ENCODE measurements around the gene ADAMTS17. TPM values are rescaled to one million over a fixed set of nuclear protein-coding genes. Genes with fewer than 3 reads are reported as not detected.

ADAMTS17 gene
- polyA plus RNA-seq, 2 of the 4 experiments (the other 2 are of a cell fraction), result 0.05 TPM; not detected in 1

GRCh38 chr15:100174904-100175275 lies 166.9 kb downstream of the ADAMTS17 start (continued):
- TF ChIP-seq GATA3 (IDR thresholded peaks at IDR 0.05; ENCODE audit: borderline replicate concordance), result no peak
- no peak for TF ChIP-seq TP53 (CRISPR knock-in tag; IDR thresholded peaks at IDR 0.05)

DNA sequence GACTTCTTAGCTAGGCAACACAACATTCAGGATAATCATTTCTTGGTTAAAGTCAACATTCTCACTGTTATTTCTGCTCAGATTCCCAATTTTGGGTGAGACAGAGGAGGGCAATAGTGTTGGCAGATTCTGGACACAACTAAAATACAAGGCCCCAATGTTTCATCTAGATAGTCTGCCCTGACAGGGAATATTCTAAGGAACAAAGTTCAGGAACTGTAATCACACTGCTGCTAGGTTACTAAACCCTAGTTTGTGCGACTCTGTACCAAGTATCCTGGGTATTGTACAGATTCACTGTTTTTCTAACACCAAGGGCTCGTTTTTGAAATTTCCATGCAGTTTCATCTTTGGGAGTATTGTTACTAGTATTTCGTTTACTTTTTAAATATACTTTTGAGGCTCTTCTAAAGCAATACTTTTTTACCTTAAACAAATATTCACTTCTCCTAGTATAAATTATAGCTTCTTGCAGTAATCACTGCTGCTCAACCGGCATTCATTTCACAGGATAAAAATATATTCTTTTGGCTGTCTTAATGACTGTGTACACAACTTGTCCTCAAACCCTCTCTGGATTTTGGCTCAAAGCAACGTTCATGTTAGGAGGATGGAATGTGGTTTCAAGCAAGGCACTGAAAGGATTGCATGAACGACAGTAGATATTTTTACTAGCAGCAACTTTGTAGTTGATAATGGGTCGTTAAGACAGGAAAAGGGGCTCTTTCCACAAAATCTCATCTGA lies 167.4 kb downstream of the ADAMTS17 start:
- Histone ChIP-seq H3K27ac (no peak overlapping the region), H3K4me3 (no peak overlapping the region), H3K4me2 (no peak overlapping the region), H3K4me1 (no peaks in the 10 kb centered on the region), H3K9me3 (peaks cover 23% of the 10 kb centered on the region)
- ATAC-seq (no peak), FAIRE-seq (no peak), DNase-seq (ENCODE audit: low read depth in 1 of 2, low spot score in 1 of 2) (no peak)
- CTCF ChIA-PET, result no interaction called here
- 3% methylated on average over 7 of the region's 7 CpGs for WGBS (ENCODE audit: missing lambda C conversion rate)
- POLR2A ChIA-PET, result no interaction called here
- TF ChIP-seq SREBF2 (IDR thresholded peaks at IDR 0.05), result no peak
- TF ChIP-seq RCOR1 (IDR thresholded peaks at IDR 0.05; ENCODE audit: low read depth, low read length), result no peak
- no peak for TF ChIP-seq ZC3H11A (IDR thresholded peaks at IDR 0.05)
- no peak for TF ChIP-seq NR3C1 (IDR thresholded peaks at IDR 0.05)
- TF ChIP-seq HOXB13 (CRISPR knock-in tag; IDR thresholded peaks at IDR 0.05; ENCODE audit: low read depth), result no peak
- TF ChIP-seq NFE2L2 (conservative IDR thresholded peaks at IDR 0.05; ENCODE audit: low read length), result no peak

GRCh38 chr15:100172356-100173024 lies 169.3 kb downstream of the ADAMTS17 start:
- POLR2A ChIA-PET, result no interaction called here
- ATAC-seq (no peak), FAIRE-seq (no peak), DNase-seq (ENCODE audit: low read depth in 1 of 2, low spot score in 1 of 2) (no peak)
- WGBS (ENCODE audit: missing lambda C conversion rate), result 28% methylated on average over 7 of the region's 7 CpGs
- no peak for TF ChIP-seq ZSCAN20 (CRISPR knock-in tag; IDR thresholded peaks at IDR 0.05)
- no peak for TF ChIP-seq CEBPB (IDR thresholded peaks at IDR 0.05)
- no peak for TF ChIP-seq ZNF302 (CRISPR knock-in tag; IDR thresholded peaks at IDR 0.05)
- TF ChIP-seq NFE2L2 (conservative IDR thresholded peaks at IDR 0.05; ENCODE audit: low read length), result no peak
- TF ChIP-seq NR3C1 (IDR thresholded peaks at IDR 0.05), result no peak
- TF ChIP-seq RNF2 (IDR thresholded peaks at IDR 0.05; ENCODE audit: borderline replicate concordance, low read depth), result no peak
- no peak for TF ChIP-seq GATA3 (IDR thresholded peaks at IDR 0.05; ENCODE audit: borderline replicate concordance)
- H3K4me1 ChIP-seq, result no peaks in the 10 kb centered on the region
- H3K4me2 ChIP-seq, result no peak overlapping the region
- no peak overlapping the region for H3K4me3 ChIP-seq
- peaks cover 23% of the 10 kb centered on the region for H3K9me3 ChIP-seq
- no peak overlapping the region for H3K27ac ChIP-seq
- CTCF ChIA-PET, result no interaction called here

GRCh38 chr15:100171411-100171810 lies 170.4 kb downstream of the ADAMTS17 start:
- H3K4me1 ChIP-seq, result no peaks in the 10 kb centered on the region
- CTCF ChIA-PET, result no interaction called here
- no peak overlapping the region for H3K4me2 ChIP-seq
- DNase-seq (ENCODE audit: low read depth in 1 of 2, low spot score in 1 of 2), result no peak
- no peak overlapping the region for H3K4me3 ChIP-seq
- H3K27ac ChIP-seq, result no peak overlapping the region
- no peak for TF ChIP-seq SREBF2 (IDR thresholded peaks at IDR 0.05)
- TF ChIP-seq, protein P1, sequence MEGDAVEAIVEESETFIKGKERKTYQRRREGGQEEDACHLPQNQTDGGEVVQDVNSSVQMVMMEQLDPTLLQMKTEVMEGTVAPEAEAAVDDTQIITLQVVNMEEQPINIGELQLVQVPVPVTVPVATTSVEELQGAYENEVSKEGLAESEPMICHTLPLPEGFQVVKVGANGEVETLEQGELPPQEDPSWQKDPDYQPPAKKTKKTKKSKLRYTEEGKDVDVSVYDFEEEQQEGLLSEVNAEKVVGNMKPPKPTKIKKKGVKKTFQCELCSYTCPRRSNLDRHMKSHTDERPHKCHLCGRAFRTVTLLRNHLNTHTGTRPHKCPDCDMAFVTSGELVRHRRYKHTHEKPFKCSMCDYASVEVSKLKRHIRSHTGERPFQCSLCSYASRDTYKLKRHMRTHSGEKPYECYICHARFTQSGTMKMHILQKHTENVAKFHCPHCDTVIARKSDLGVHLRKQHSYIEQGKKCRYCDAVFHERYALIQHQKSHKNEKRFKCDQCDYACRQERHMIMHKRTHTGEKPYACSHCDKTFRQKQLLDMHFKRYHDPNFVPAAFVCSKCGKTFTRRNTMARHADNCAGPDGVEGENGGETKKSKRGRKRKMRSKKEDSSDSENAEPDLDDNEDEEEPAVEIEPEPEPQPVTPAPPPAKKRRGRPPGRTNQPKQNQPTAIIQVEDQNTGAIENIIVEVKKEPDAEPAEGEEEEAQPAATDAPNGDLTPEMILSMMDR (IDR thresholded peaks at IDR 0.05), result no peak
- TF ChIP-seq MYC (IDR thresholded peaks at IDR 0.05; ENCODE audit: borderline replicate concordance, low read length), result no peak
- no peak for ATAC-seq
- POLR2A ChIA-PET, result interaction anchor here (0.7 kb wide), 1 partner anchor 671 kb away, joined by 3 read pairs; no protein-coding TSS in a partner anchor
- 6% methylated on average over 5 of the region's 5 CpGs for WGBS (ENCODE audit: missing lambda C conversion rate)
- FAIRE-seq, result no peak
- peaks cover 23% of the 10 kb centered on the region for H3K9me3 ChIP-seq

Data from A549 (cell line).